SU-DHL-6 (cell line): ENCODE data around the gene GRAP2.

ENCODE experiments used
- CTCF ChIP-seq: fragments of 200-600 bp; sonication (generic); IDR thresholded peaks from one replicate; pipeline ENCODE4 v1.5.1; 2017; ENCODE audit warnings: antibody characterized with exemption, mild to moderate bottlenecking, low read length, moderate library complexity; ENCODE audit not compliant: insufficient read depth, poor library complexity, severe bottlenecking
- EZH2phosphoT487 ChIP-seq: fragments of 200-600 bp; sonication (generic), shearing (Covaris generic); conservative IDR thresholded peaks from 2 replicates; pipeline ENCODE4 v1.6.1; 2018; ENCODE audit warnings: mild to moderate bottlenecking, antibody characterized with exemption, low read length, moderate library complexity, mixed read lengths

- TF ChIP-seq CTCF (no peak), EZH2phosphoT487 (no peak)
Observed at GRCh38 chr22:39927544-39927943, 26.7 kb downstream of the GRAP2 start.
